Body of pancreas (tissue), 4 donors: ENCODE results near the gene TMEM94.

Experiments
- CTCF ChIP-seq, 7 experiments: fragments of 450-650 bp in 4 of 7; fragments of 200-600 bp in 3 of 7; sonication (generic) in 3 of 7; IDR thresholded peaks; one replicate each; pipeline ENCODE4 v1.5.1; 2016 to 2019; ENCODE audit warnings: antibody characterized with exemption in 7 of 7
- POLR2A ChIP-seq, 3 donors: fragments of 450-650 bp; IDR thresholded peaks; one replicate each; pipeline ENCODE4 v1.6.1; 2016; ENCODE audit warnings: antibody characterized with exemption in 3 of 3, mild to moderate bottlenecking in 2 of 3

DNA sequence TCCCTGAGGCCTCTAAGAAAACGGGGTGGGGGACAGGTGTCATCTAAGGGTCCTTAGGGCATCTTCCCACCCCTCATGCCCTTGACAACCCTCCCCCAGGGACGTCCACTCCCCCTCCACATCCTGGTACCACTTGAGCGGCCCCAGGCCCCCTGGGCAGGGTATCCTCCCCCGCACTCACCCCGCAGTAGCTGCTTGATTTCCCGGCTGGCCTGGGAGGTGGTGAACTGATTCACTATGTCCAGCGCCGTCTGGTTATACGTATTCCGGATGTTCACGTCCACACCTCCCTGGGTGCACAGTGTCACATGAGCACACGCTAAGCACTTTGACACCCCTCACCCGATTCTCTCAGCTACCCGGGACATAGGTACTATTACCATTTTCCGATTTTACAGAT is 49.2 kb downstream of the TMEM94 start:
- TF ChIP-seq CTCF (IDR thresholded peaks at IDR 0.05) (no peak), POLR2A (IDR thresholded peaks at IDR 0.05) (no peak)
